T-helper 1 cell treated with Interleukin-12 subunit alpha and Interleukin-12 subunit beta and Interleukin-4 antibody, amounts not matched to agents 30 ng/mL and 1 ng/mL, for 36 hours (primary cell): Measurements from ENCODE around the gene ZNF10. TPM values are rescaled to one million over a fixed set of nuclear protein-coding genes. Genes with fewer than 3 reads are reported as not detected.

Source experiments
- intact Hi-C: fragments of 100-400 bp; cut with micrococcal nuclease; formaldehyde crosslinking; loops from one replicate; pipeline ENCODE4 v1.15.1; 2024
- total RNA-seq: library from RNA; stranded (reverse); gene quantifications from 2 replicates; pipeline ENCODE4 v1.2.3, GENCODE V29; 2022

ZNF10 gene
- total RNA-seq, 1 donor from 2014 or later, result 6.2 TPM

DNA sequence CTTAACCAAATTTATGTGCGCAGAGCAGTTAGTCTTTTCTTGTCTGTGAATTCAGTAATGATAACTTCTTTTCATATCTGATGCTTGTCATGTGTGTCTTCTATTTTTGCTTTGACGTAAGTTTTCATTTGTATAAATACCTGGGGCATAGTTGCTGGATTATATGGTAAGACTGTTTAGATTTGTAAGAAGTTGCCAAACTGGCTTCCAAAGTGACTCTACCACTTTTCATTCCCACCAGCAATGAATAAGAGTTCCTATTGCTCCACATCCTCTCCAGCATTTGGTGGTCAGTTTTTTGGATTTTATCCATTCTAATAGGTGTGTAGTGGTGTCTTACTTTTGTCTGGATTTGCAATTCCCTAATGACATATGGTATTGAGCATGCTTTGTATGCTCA is 59.7 kb downstream of the ZNF10 start:
- intact Hi-C loops, result no loop called here

DNA sequence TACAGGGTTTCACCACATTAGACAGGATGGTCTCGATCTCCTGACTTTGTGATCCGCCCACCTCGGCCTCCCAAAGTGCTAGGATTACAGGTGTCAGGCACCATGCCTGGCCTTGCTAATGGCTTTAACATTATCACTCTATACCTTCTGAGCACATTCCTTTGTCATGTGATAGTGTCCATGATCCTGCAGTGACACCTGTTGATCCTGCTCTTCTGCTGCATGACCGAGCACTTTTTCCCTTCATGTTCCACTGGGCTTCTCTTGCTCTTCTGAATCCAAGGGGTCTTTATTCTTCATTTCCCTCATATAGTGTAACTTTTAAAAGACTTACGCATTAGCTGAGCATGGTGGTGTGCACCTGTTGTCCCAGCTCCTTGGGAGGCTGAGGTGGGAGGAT is 62.4 kb downstream of the ZNF10 start:
- intact Hi-C loops, result no loop called here

DNA sequence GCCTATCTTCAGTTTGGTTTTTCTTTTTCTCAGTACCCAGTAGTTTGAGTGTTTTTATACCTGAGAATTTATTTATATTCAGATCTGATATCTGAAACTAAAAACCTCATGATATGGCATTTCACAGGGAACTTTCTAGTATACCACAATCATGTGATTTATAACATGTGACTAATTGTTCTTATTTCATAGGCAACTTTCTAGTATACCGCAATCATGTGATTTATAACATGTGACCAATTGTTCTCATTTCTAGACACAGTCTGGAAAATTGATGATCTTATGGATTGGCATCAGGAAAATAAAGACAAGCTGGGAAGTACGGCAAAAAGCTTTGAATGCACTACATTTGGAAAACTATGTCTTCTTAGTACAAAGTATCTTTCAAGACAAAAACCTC is 71.5 kb downstream of the ZNF10 start:
- intact Hi-C loops, result no loop called here

DNA sequence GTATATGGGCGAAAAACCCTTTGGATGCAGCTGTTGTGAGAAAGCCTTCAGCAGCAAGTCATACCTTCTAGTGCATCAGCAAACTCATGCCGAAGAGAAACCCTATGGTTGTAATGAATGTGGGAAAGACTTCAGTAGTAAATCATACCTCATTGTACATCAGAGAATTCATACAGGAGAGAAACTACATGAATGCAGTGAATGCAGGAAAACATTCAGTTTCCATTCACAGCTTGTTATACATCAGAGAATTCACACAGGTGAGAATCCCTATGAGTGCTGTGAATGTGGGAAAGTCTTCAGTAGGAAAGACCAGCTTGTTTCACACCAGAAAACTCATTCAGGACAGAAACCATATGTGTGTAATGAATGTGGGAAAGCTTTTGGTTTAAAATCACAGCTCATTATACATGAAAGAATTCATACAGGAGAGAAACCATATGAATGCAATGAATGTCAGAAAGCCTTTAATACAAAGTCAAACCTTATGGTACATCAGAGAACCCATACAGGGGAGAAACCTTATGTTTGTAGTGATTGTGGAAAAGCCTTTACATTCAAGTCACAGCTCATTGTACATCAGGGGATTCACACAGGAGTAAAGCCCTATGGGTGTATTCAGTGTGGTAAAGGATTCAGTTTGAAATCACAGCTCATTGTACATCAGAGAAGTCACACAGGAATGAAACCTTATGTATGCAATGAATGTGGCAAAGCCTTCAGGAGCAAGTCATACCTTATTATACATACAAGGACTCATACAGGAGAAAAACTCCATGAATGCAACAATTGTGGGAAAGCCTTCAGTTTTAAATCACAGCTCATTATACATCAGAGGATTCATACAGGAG is 72.3 kb downstream of the ZNF10 start:
- intact Hi-C loops, result no loop called here

DNA sequence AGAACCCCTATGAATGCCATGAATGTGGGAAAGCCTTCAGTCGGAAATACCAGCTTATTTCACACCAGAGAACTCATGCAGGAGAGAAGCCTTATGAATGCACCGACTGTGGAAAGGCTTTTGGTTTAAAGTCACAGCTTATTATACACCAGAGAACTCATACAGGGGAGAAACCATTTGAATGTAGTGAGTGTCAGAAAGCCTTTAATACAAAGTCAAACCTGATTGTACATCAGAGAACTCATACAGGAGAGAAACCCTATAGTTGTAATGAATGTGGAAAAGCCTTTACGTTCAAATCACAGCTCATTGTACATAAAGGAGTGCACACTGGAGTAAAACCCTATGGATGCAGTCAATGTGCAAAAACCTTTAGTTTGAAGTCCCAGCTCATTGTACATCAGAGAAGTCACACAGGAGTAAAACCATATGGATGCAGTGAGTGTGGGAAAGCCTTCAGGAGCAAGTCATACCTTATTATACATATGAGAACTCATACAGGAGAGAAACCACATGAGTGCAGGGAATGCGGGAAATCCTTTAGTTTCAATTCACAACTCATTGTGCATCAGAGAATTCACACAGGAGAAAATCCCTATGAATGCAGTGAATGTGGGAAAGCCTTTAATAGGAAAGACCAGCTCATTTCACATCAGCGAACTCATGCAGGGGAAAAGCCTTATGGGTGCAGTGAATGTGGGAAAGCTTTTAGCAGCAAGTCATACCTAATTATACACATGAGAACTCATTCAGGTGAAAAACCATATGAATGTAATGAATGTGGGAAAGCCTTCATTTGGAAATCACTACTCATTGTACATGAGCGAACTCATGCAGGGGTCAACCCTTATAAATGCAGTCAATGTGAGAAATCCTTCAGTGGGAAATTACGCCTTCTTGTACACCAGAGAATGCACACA is 73.2 kb downstream of the ZNF10 start:
- intact Hi-C loops, result no loop called here

DNA sequence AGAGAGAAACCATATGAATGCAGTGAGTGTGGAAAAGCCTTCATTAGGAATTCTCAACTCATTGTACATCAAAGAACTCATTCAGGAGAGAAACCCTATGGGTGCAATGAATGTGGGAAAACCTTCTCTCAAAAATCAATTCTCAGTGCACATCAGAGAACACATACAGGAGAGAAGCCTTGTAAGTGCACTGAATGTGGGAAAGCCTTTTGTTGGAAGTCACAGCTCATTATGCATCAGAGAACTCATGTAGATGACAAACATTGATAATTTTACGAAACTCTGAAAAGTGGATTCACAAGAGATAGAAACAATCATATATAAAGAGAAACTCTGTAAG is 73.8 kb downstream of the ZNF10 start:
- intact Hi-C loops, result no loop called here

DNA sequence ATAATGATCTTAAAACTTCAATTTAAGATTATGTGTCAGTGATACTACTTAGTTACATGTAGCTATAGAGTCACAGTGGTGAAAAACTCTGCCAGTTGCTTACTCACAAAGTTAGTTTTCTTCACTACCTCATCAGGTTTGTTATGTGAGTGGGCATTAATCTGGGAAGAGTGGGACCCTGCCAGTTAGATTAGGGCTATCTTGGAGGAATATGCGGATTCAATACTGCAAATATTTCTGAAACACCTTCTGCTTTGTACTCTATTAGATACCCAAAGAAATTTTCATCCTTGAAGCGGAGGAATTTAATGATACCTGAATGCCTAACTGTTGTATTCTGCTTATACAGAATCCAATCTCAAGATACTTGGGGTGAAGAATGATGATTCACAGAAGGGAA is 76.0 kb downstream of the ZNF10 start:
- intact Hi-C loops, result no loop called here

Other genes starting within 250 kb of the ZNF10 start
- 94.7 and 98.4 TPM in 2 replicates for gene CHFR, start 243.0 kb upstream of the ZNF10 start, total RNA-seq
- 8.7 and 11.2 TPM in 2 replicates for gene ZNF605, start 174.3 kb upstream of the ZNF10 start, total RNA-seq
- 18.5 and 19.0 TPM in 2 replicates for gene ZNF26, start 144.3 kb upstream of the ZNF10 start, total RNA-seq
- 22.6 and 23.5 TPM in 2 replicates for gene ZNF84, start 93.1 kb upstream of the ZNF10 start, total RNA-seq
- gene ZNF140, start 49.7 kb upstream of the ZNF10 start, total RNA-seq, result 17.4 and 19.4 TPM in 2 replicates
- gene ZNF891, start 353 bp upstream of the ZNF10 start, total RNA-seq, result 2.1 and 2.2 TPM in 2 replicates
- 19.7 and 22.3 TPM in 2 replicates for gene ZNF268, start 50.9 kb downstream of the ZNF10 start, total RNA-seq
- not detected in 2 replicates for gene ANHX, start 105.2 kb downstream of the ZNF10 start, total RNA-seq